Mesothelial cell of epicardium (in vitro differentiated cells): ENCODE results near the gene DACH2. TPM values are rescaled to one million over a fixed set of nuclear protein-coding genes. Genes with fewer than 3 reads are reported as not detected.

Experiments
- total RNA-seq: library from RNA; stranded (reverse); gene quantifications from 3 replicates; pipeline ENCODE4 v1.2.1, GENCODE V29; 2021

Gene DACH2
- total RNA-seq, 1 donor from 2014 or later = 16.3 TPM

Other genes with a start within 250 kb of the DACH2 start
- 43.2 to 53.7 TPM (median 47.6 TPM) in 3 replicates for gene CHM, start 100.9 kb upstream of the DACH2 start, total RNA-seq